ENCODE results near the gene DECR2.

DNA sequence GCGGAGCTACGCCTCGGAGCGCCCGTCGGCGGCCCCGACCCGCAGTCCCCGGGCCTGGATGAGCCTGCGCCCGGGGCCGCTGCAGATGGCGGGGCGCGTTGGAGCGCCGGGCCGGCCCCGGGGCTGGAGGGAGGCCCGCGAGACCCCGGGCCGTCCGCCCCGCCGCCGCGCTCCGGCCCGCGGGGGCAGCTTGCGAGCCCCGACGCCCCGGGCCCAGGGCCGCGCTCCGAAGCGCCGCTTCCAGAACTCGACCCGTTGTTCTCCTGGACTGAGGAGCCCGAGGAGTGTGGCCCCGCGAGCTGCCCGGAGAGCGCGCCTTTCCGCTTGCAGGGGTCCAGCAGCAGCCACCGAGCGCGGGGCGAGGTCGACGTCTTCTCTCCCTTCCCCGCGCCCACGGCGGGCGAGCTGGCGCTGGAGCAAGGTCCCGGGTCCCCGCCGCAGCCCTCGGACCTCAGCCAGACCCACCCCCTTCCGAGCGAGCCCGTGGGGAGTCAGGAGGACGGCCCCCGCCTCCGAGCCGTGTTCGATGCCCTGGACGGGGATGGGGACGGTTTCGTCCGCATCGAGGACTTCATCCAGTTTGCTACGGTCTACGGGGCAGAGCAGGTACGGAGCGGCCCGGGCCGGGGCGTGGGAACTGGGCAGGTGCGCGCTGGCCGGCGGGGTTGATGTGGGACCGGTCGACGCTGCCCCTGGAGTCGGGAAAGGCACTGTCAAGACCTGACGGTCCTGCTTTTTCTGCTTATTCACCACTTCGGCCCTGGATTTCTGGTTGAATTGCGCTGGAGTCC, 24.6 kb downstream of the DECR2 start:
- TF ChIP-seq, protein P1, sequence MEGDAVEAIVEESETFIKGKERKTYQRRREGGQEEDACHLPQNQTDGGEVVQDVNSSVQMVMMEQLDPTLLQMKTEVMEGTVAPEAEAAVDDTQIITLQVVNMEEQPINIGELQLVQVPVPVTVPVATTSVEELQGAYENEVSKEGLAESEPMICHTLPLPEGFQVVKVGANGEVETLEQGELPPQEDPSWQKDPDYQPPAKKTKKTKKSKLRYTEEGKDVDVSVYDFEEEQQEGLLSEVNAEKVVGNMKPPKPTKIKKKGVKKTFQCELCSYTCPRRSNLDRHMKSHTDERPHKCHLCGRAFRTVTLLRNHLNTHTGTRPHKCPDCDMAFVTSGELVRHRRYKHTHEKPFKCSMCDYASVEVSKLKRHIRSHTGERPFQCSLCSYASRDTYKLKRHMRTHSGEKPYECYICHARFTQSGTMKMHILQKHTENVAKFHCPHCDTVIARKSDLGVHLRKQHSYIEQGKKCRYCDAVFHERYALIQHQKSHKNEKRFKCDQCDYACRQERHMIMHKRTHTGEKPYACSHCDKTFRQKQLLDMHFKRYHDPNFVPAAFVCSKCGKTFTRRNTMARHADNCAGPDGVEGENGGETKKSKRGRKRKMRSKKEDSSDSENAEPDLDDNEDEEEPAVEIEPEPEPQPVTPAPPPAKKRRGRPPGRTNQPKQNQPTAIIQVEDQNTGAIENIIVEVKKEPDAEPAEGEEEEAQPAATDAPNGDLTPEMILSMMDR (IDR thresholded peaks at IDR 0.05): no peak
- peak in 1 of 2 donors; percentile 6 for TF ChIP-seq POLR2A (IDR thresholded peaks at IDR 0.05)

Measured in adrenal gland (tissue), 5 donors.